ENCODE data around the gene TPGS2. TPM values are rescaled to one million over a fixed set of nuclear protein-coding genes. Genes with fewer than 3 reads are reported as not detected.

Gene TPGS2
- total RNA-seq, 4 donors from 2014 or later: 44.0 to 83.4 (median 66.7) TPM

GRCh38 chr18:36780748-36781147, 48.1 kb downstream of the TPGS2 start:
- H3K27me3 ChIP-seq: no peaks in the 10 kb centered on the region
- peaks cover 9% of the 10 kb centered on the region for H3K36me3 ChIP-seq
- 51% methylated on average over 2 of the region's 2 CpGs for WGBS
- H3K27ac ChIP-seq: no peak overlapping the region
- no peak for DNase-seq (ENCODE audit: low spot score in 2 of 2)
- H3K4me1 ChIP-seq: no peaks in the 10 kb centered on the region
- H3K9me3 ChIP-seq: no peaks in the 10 kb centered on the region
- TF ChIP-seq POLR2AphosphoS5 (IDR thresholded peaks at IDR 0.05) (no peak), EP300 (IDR thresholded peaks at IDR 0.05) (no peak), CTCF (IDR thresholded peaks at IDR 0.05) (no peak), POLR2A (IDR thresholded peaks at IDR 0.05) (no peak)
- no peak overlapping the region for H3K4me3 ChIP-seq

DNA sequence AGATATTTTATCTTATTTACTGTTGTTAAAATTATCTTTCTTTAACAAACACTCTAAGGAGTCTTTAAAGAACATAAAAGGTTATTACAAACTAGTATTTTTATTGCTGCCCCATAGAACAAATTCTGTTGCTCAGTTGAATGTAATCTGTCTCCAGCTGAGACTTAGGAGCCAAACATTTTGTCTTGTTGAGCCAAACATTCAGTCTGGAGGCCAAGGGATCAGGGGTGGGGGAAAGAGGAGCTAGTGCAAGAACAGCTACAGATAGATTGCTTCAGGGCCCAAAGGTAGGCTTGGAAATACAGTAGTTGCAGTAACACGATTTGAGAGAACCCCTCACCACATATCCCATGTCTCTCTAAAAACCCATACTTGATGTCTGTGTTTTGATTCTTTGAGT, 51.2 kb downstream of the TPGS2 start:
- no peak for DNase-seq (ENCODE audit: low spot score in 2 of 2)
- WGBS: 87% methylated on average over 1 of the region's 1 CpG
- Histone ChIP-seq H3K4me3 (no peak overlapping the region), H3K9me3 (no peaks in the 10 kb centered on the region), H3K27me3 (no peaks in the 10 kb centered on the region), H3K4me1 (no peaks in the 10 kb centered on the region), H3K27ac (no peak overlapping the region), H3K36me3 (peaks cover 9% of the 10 kb centered on the region)
- TF ChIP-seq CTCF (IDR thresholded peaks at IDR 0.05): no peak

GRCh38 chr18:36776650-36777049, 52.2 kb downstream of the TPGS2 start:
- H3K9me3 ChIP-seq: no peaks in the 10 kb centered on the region
- no peak overlapping the region for H3K27ac ChIP-seq
- H3K36me3 ChIP-seq: peaks cover 9% of the 10 kb centered on the region
- WGBS: 97% methylated on average over 5 of the region's 5 CpGs
- no peak for TF ChIP-seq POLR2AphosphoS5 (IDR thresholded peaks at IDR 0.05)
- no peak for TF ChIP-seq POLR2A (IDR thresholded peaks at IDR 0.05)
- no peak for TF ChIP-seq EP300 (IDR thresholded peaks at IDR 0.05)
- TF ChIP-seq CTCF (IDR thresholded peaks at IDR 0.05): no peak
- DNase-seq (ENCODE audit: low spot score in 2 of 2): no peak
- H3K4me1 ChIP-seq: no peaks in the 10 kb centered on the region
- no peak overlapping the region for H3K4me3 ChIP-seq
- H3K27me3 ChIP-seq: no peaks in the 10 kb centered on the region

DNA sequence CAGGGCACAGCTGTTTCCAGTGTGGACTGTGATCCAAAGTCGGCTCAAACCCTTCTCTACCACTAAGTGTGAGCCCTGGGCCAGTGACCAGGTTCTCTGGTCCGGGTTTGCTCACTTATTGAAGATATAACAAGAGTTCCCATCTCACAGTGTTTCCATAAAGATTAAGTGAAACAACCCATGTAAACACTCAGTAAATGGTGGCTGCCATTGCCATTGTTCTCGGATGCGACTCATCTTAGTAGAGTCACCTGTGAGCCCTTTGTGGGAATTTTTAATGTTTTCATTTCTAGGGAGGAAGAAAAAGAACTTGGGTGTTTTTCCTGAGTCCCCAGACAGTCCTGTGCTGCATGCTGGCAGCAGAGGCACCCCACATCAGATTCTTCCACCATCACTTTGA, 53.4 kb downstream of the TPGS2 start:
- Histone ChIP-seq H3K4me3 (no peak overlapping the region), H3K27ac (no peak overlapping the region), H3K36me3 (peaks cover 5% of the 10 kb centered on the region), H3K9me3 (no peaks in the 10 kb centered on the region), H3K27me3 (no peaks in the 10 kb centered on the region), H3K4me1 (no peaks in the 10 kb centered on the region)
- DNase-seq (ENCODE audit: low spot score in 2 of 2): no peak
- WGBS: 91% methylated on average over 4 of the region's 4 CpGs
- TF ChIP-seq EP300 (IDR thresholded peaks at IDR 0.05) (no peak), POLR2AphosphoS5 (IDR thresholded peaks at IDR 0.05) (no peak), CTCF (IDR thresholded peaks at IDR 0.05) (no peak), POLR2A (IDR thresholded peaks at IDR 0.05) (no peak)

GRCh38 chr18:36772241-36772723, 56.5 kb downstream of the TPGS2 start:
- H3K27me3 ChIP-seq: no peaks in the 10 kb centered on the region
- no peak for DNase-seq (ENCODE audit: low spot score in 2 of 2)
- no peaks in the 10 kb centered on the region for H3K9me3 ChIP-seq
- WGBS: 63% methylated on average over 4 of the region's 4 CpGs
- H3K27ac ChIP-seq: no peak overlapping the region
- H3K4me1 ChIP-seq: no peaks in the 10 kb centered on the region
- TF ChIP-seq CTCF (IDR thresholded peaks at IDR 0.05): no peak
- no peak for TF ChIP-seq POLR2AphosphoS5 (IDR thresholded peaks at IDR 0.05)
- no peak for TF ChIP-seq POLR2A (IDR thresholded peaks at IDR 0.05)
- no peak for TF ChIP-seq EP300 (IDR thresholded peaks at IDR 0.05)
- H3K36me3 ChIP-seq: no peaks in the 10 kb centered on the region
- H3K4me3 ChIP-seq: no peak overlapping the region

Data from suprapubic skin (tissue), 4 donors.